HepG2 (cell line): Measurements from ENCODE around the gene LYSMD2. TPM values are rescaled to one million over a fixed set of nuclear protein-coding genes. Genes with fewer than 3 reads are reported as not detected.

Source experiments
- ATAC-seq: fragments of 200-7000 bp; cut with Tn5 transposase; 3 replicates; pipeline ENCODE4 v1.9.1; 2020; ENCODE audit warnings: mild to moderate bottlenecking, moderate library complexity
- BruUV-seq: library from RNA; stranded (reverse); fragments of 400-500 nt; replicated peaks from 2 replicates; lab custom pipeline; 2021; lab: Mats Ljungman, UMichigan
- CTCF ChIA-PET: fragments of 300-600 bp; formaldehyde crosslinking; extraction: SDS; loops from one replicate; lab custom pipeline; 2021; ENCODE audit warnings: low total read pairs, inconsistent platforms, low intra/inter-chr PET ratio; lab: Yijun Ruan, JAX
- POLR2A ChIA-PET: fragments of 350-600 bp; sonication (Branson Sonifier 250); formaldehyde crosslinking; loops from one replicate; lab custom pipeline; 2020; ENCODE audit warnings: antibody characterized with exemption, inconsistent platforms; lab: Yijun Ruan, JAX
- DNase-seq: peaks from one replicate; pipeline ENCODE4 v3.0.0-alpha.2; 2015; ENCODE audit warnings: low spot score
- FAIRE-seq: peaks from 3 replicates; lab custom pipeline; 2011; peaks lifted over from hg19 to GRCh38; lab: Jason Lieb, UNC
- H2AFZ ChIP-seq: one replicate; pipeline ENCODE4 v1.6.1; 2011; ENCODE audit warnings: low read length, inconsistent platforms
- H3K27ac ChIP-seq: fragments of 300-600 bp; 3 replicates; pipeline ENCODE4 v1.8.0; 2011; ENCODE audit warnings: mixed run types, mild to moderate bottlenecking, mixed read lengths, low read length, inconsistent platforms; ENCODE audit not compliant: insufficient read depth; ENCODE audit errors: extremely low read length
- H3K27me3 ChIP-seq, 2 experiments: fragments of 200-600 bp in 1 of 2; 2 replicates in 1 of 2; 3 replicates in 1 of 2; pipeline versions ENCODE4 v1.6.0 to v1.8.0; 2011; ENCODE audit warnings: low read length in 2 of 2, mild to moderate bottlenecking in 2 of 2, moderate library complexity in 2 of 2, inconsistent platforms in 1 of 2; ENCODE audit not compliant: insufficient read depth in 2 of 2, control insufficient read depth in 1 of 2
- H3K36me3 ChIP-seq, 2 experiments: fragments of 200-600 bp in 1 of 2; replicated peaks in 1 of 2; 2 replicates in 1 of 2; 3 replicates in 1 of 2; pipeline versions ENCODE4 v1.5.1 to v1.8.0; 2011; ENCODE audit warnings: low read length in 2 of 2, inconsistent platforms in 1 of 2; ENCODE audit not compliant: insufficient read depth in 2 of 2, control insufficient read depth in 1 of 2
- H3K4me1 ChIP-seq: 2 replicates; pipeline ENCODE4 v1.5.1; 2012; ENCODE audit warnings: low read length, inconsistent platforms; ENCODE audit not compliant: insufficient read depth
- H3K4me2 ChIP-seq: 2 replicates; pipeline ENCODE4 v1.6.0; 2011; ENCODE audit warnings: low read depth, low read length, inconsistent platforms
- H3K4me3 ChIP-seq, 3 experiments: fragments of 200-600 bp in 1 of 3; sonication (generic), shearing (Covaris generic) in 1 of 3; replicated peaks in 1 of 3; 2 replicates each; pipeline ENCODE4 v1.5.1; 2011 to 2016; ENCODE audit warnings: low read length in 3 of 3, inconsistent platforms in 2 of 3, low read depth in 2 of 3, mild to moderate bottlenecking in 2 of 3, control low read depth in 1 of 3, mixed read lengths in 1 of 3; ENCODE audit not compliant: insufficient read depth in 1 of 3
- H3K79me2 ChIP-seq: one replicate; pipeline ENCODE4 v1.6.1; 2011; ENCODE audit warnings: low read length, inconsistent platforms; ENCODE audit not compliant: insufficient read depth
- H3K9ac ChIP-seq: 2 replicates; pipeline ENCODE4 v1.6.0; 2011; ENCODE audit warnings: mild to moderate bottlenecking, low read depth, low read length, inconsistent platforms; ENCODE audit not compliant: insufficient read depth
- H3K9me3 ChIP-seq: 2 replicates; pipeline ENCODE4 v1.5.1; 2012; ENCODE audit warnings: mild to moderate bottlenecking, low read length
- H4K20me1 ChIP-seq: 2 replicates; pipeline ENCODE4 v1.6.0; 2011; ENCODE audit warnings: inconsistent platforms, mild to moderate bottlenecking, low read length, moderate library complexity; ENCODE audit not compliant: insufficient read depth
- FUBP1 ChIP-seq: sonication (generic); formaldehyde crosslinking; IDR thresholded peaks from 2 replicates; pipeline ENCODE4 v1.5.1; 2020; ENCODE audit warnings: missing genetic modification reagents, mild to moderate bottlenecking, borderline replicate concordance
- HMG20B ChIP-seq: conservative IDR thresholded peaks from 2 replicates; pipeline ENCODE4 v1.6.1; 2016; ENCODE audit warnings: missing genetic modification reagents, missing compliant biosample characterization
- HNRNPUL1 ChIP-seq: fragments of 200-400 bp; formaldehyde crosslinking; IDR thresholded peaks from 2 replicates; pipeline ENCODE4 v1.6.1; 2017; ENCODE audit warnings: low read depth, mild to moderate bottlenecking, low read length, moderate library complexity
- IRF1 ChIP-seq: sonication (generic); formaldehyde crosslinking; IDR thresholded peaks from 2 replicates; pipeline ENCODE4 v1.4.0; 2020; ENCODE audit warnings: low read depth, mild to moderate bottlenecking, missing genetic modification reagents
- KLF13 ChIP-seq: sonication (generic); formaldehyde crosslinking; IDR thresholded peaks from 2 replicates; pipeline ENCODE4 v1.4.0; 2020; ENCODE audit warnings: mild to moderate bottlenecking, missing genetic modification reagents
- RFX3 ChIP-seq: IDR thresholded peaks from 2 replicates; pipeline ENCODE4 v1.6.1; 2016; ENCODE audit warnings: missing biosample characterization, missing genetic modification reagents
- SUZ12 ChIP-seq: fragments of 150-350 bp; IDR thresholded peaks from 2 replicates; pipeline ENCODE4 v1.6.1; 2014; ENCODE audit warnings: low read depth, low read length
- THRA ChIP-seq: sonication (generic); formaldehyde crosslinking; IDR thresholded peaks from 2 replicates; pipeline ENCODE4 v1.4.0; 2020; ENCODE audit warnings: missing genetic modification reagents, borderline replicate concordance
- WIZ ChIP-seq: sonication (generic); formaldehyde crosslinking; IDR thresholded peaks from 2 replicates; pipeline ENCODE4 v1.5.1; 2020; ENCODE audit warnings: mild to moderate bottlenecking, missing genetic modification reagents
- YEATS4 ChIP-seq: sonication (generic); formaldehyde crosslinking; IDR thresholded peaks from 2 replicates; pipeline ENCODE4 v1.4.0; 2020; ENCODE audit warnings: missing genetic modification reagents, borderline replicate concordance
- ZNF589 ChIP-seq: sonication (generic); formaldehyde crosslinking; conservative IDR thresholded peaks from 2 replicates; pipeline ENCODE4 v1.8.0; 2022; ENCODE audit warnings: mild to moderate bottlenecking, moderate library complexity, missing genetic modification reagents
- ZNF746 ChIP-seq: sonication (generic); formaldehyde crosslinking; IDR thresholded peaks from 2 replicates; pipeline ENCODE4 v1.8.0; 2022; ENCODE audit warnings: mild to moderate bottlenecking, missing genetic modification reagents
- ZNF790 ChIP-seq: sonication (generic); formaldehyde crosslinking; IDR thresholded peaks from 2 replicates; pipeline ENCODE4 v1.8.0; 2022; ENCODE audit warnings: missing genetic modification reagents, mild to moderate bottlenecking, borderline replicate concordance
- ZSCAN12 ChIP-seq: sonication (generic); formaldehyde crosslinking; IDR thresholded peaks from 2 replicates; pipeline ENCODE4 v1.9.0; 2021; ENCODE audit warnings: mild to moderate bottlenecking, missing genetic modification reagents
- ZSCAN9 ChIP-seq: IDR thresholded peaks from 2 replicates; pipeline ENCODE4 v1.6.1; 2016; ENCODE audit warnings: borderline replicate concordance
- WGBS: methylation state at CpG from one replicate; pipeline ENCODE4 v1.1.6; 2017; ENCODE audit warnings: low lambda C conversion rate; 5-methylcytosine and 5-hydroxymethylcytosine counted together
- in situ Hi-C: cut with HindIII; loops from 2 replicates; pipeline ENCODE4 v1.10.0; 2017; ENCODE audit warnings: low pct_unique_long_range_greater_than_20kb; ENCODE audit not compliant: extremely low pct_ligation_motif_present
- intact Hi-C: fragments of 100-400 bp; cut with micrococcal nuclease; formaldehyde crosslinking; loops from one replicate; pipeline ENCODE4 v1.10.0; 2022; ENCODE audit not compliant: unreplicated experiment
- polyA plus RNA-seq, 8 experiments: library from polyadenylated mRNA; depleted of rRNA in 3 of 8; stranded (reverse) in 7 of 8; unstranded in 1 of 8; fragments of >200 nt; fragmentation: Illumina TruSeq in 4 of 8; extraction: Trizol in 4 of 8; gene quantifications; 2 replicates each; pipeline versions ENCODE4 v1.2.1 to v1.2.3, GENCODE V29; 2011 to 2016; ENCODE audit warnings: low read depth in 4 of 8, missing spikeins in 1 of 8, mixed read lengths in 1 of 8; ENCODE audit not compliant: insufficient read depth in 1 of 8
- total RNA-seq, 5 experiments: library from RNA; depleted of rRNA; stranded (reverse); fragments of >200 nt; fragmentation: Illumina TruSeq; extraction: Trizol; gene quantifications; 2 replicates each; pipeline ENCODE4 v1.2.3, GENCODE V29; 2016; ENCODE audit warnings: low read depth in 1 of 5
- TF ChIP-seq, protein P1 (sequence below): sonication (generic); formaldehyde crosslinking; IDR thresholded peaks from 2 replicates; pipeline ENCODE4 v1.8.0; 2022; ENCODE audit warnings: mild to moderate bottlenecking, missing genetic modification reagents
- TF ChIP-seq, protein P2 (sequence below): IDR thresholded peaks from 2 replicates; pipeline ENCODE4 v1.6.1; 2016; ENCODE audit warnings: low read depth

The LYSMD2 gene
- total and polyA plus RNA-seq, 2 of the 13 experiments (the other 11 are each of a cell fraction or from before 2014, with no cell fraction given), result 0.05 to 0.27 TPM

GRCh38 chr15:51771773-51772172 lies 34.3 kb upstream of the LYSMD2 start:
- POLR2A ChIA-PET, result no interaction called here
- WGBS, result 0% methylated on average over 1 of the region's 1 CpG
- no peak for FAIRE-seq

More at GRCh38 chr15:51771773-51772172, 34.3 kb upstream of the LYSMD2 start:
- BruUV-seq, result no TSS peak
- Histone ChIP-seq H2AFZ (no peak overlapping the region), H3K4me1 (peaks cover 4% of the 10 kb centered on the region; the same call in 1 of the 2 replicates), H4K20me1 (no peaks in the 10 kb centered on the region; the same call in 1 of the 2 replicates)
- CTCF ChIA-PET, result no interaction called here
- intact Hi-C loops, result loop anchor here (10.0 kb wide), 1 partner anchor 237 kb away; no protein-coding TSS in a partner anchor
- no peak for DNase-seq
- TF ChIP-seq YEATS4 (no peak), KLF13 (CRISPR knock-in tag) (no peak), RFX3 (no peak), ZSCAN9 (CRISPR knock-in tag) (no peak), HMG20B (CRISPR knock-in tag) (no peak), ZNF589 (CRISPR knock-in tag) (no peak), FUBP1 (CRISPR knock-in tag) (no peak), ZNF746 (CRISPR knock-in tag) (no peak), WIZ (CRISPR knock-in tag) (no peak), ZSCAN12 (CRISPR knock-in tag) (no peak), THRA (CRISPR knock-in tag) (no peak), SUZ12 (no peak), ZNF790 (no peak), IRF1 (no peak), HNRNPUL1 (no peak)
- TF ChIP-seq, protein P1, sequence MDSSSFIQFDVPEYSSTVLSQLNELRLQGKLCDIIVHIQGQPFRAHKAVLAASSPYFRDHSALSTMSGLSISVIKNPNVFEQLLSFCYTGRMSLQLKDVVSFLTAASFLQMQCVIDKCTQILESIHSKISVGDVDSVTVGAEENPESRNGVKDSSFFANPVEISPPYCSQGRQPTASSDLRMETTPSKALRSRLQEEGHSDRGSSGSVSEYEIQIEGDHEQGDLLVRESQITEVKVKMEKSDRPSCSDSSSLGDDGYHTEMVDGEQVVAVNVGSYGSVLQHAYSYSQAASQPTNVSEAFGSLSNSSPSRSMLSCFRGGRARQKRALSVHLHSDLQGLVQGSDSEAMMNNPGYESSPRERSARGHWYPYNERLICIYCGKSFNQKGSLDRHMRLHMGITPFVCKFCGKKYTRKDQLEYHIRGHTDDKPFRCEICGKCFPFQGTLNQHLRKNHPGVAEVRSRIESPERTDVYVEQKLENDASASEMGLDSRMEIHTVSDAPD (CRISPR knock-in tag), result no peak
- TF ChIP-seq, protein P2, sequence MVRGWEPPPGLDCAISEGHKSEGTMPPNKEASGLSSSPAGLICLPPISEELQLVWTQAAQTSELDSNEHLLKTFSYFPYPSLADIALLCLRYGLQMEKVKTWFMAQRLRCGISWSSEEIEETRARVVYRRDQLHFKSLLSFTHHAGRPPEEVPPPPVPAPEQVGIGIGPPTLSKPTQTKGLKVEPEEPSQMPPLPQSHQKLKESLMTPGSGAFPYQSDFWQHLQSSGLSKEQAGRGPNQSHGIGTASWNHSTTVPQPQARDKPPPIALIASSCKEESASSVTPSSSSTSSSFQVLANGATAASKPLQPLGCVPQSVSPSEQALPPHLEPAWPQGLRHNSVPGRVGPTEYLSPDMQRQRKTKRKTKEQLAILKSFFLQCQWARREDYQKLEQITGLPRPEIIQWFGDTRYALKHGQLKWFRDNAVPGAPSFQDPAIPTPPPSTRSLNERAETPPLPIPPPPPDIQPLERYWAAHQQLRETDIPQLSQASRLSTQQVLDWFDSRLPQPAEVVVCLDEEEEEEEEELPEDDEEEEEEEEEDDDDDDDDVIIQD (CRISPR knock-in tag), result no peak
- TF ChIP-seq, all 625 proteins: peak for 0
- H3K36me3 ChIP-seq, result no peaks in the 10 kb centered on the region
- H3K9ac ChIP-seq, result no peak overlapping the region
- H3K79me2 ChIP-seq, result no peaks in the 10 kb centered on the region
- in situ Hi-C loops, result loop anchor here (5.0 kb wide), 1 partner anchor 119 kb away; no protein-coding TSS in a partner anchor
- no peaks in the 10 kb centered on the region for H3K9me3 ChIP-seq
- peaks cover 0 to 12% of the 10 kb centered on the region in 2 experiments; a peak in 3 of 5 replicates for H3K27me3 ChIP-seq
- no peak for ATAC-seq
- H3K4me2 ChIP-seq, result no peak overlapping the region
- no peak overlapping the region for H3K4me3 ChIP-seq
- no peak overlapping the region for H3K27ac ChIP-seq
